Suprapubic skin (tissue), 3 donors: ENCODE measurements around the gene KCNJ16.

Experiments used
- EP300 ChIP-seq: sonication (generic); formaldehyde crosslinking; IDR thresholded peaks from one replicate; pipeline ENCODE4 v1.6.1; 2017; ENCODE audit warnings: antibody characterized with exemption
- POLR2A ChIP-seq, 2 donors: fragments of 450-650 bp; IDR thresholded peaks; one replicate each; pipeline ENCODE4 v1.6.1; 2017; ENCODE audit warnings: antibody characterized with exemption in 2 of 2, mild to moderate bottlenecking in 2 of 2, moderate library complexity in 2 of 2
- TF ChIP-seq, protein P1 (sequence below), 2 donors: fragments of 200-600 bp in 1 of 2; fragments of 450-650 bp in 1 of 2; sonication (generic) in 1 of 2; IDR thresholded peaks; one replicate each; pipeline ENCODE4 v1.5.1; 2016 to 2019; ENCODE audit warnings: antibody characterized with exemption in 2 of 2, mild to moderate bottlenecking in 1 of 2, moderate library complexity in 1 of 2

DNA sequence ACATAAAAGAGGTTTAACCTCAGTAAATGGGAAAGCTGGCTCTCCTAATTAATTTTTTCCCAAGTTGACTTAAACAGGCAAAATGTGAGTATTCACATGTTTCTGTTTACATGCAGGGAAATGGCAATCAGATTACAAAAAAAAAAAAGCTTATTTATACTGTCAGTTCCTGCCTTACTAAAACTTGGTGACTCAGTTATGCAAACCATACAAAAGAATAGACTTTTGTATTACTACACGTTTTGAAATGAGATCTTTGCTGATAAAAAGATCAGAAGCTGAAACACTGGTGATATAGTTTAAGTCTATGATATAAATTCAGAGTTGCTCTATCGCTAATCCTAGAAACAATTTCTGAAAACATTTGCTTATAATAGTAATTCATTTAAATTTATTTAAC, 85.0 kb downstream of the KCNJ16 start:
- no peak for TF ChIP-seq POLR2A (IDR thresholded peaks at IDR 0.05)
- TF ChIP-seq, protein P1, sequence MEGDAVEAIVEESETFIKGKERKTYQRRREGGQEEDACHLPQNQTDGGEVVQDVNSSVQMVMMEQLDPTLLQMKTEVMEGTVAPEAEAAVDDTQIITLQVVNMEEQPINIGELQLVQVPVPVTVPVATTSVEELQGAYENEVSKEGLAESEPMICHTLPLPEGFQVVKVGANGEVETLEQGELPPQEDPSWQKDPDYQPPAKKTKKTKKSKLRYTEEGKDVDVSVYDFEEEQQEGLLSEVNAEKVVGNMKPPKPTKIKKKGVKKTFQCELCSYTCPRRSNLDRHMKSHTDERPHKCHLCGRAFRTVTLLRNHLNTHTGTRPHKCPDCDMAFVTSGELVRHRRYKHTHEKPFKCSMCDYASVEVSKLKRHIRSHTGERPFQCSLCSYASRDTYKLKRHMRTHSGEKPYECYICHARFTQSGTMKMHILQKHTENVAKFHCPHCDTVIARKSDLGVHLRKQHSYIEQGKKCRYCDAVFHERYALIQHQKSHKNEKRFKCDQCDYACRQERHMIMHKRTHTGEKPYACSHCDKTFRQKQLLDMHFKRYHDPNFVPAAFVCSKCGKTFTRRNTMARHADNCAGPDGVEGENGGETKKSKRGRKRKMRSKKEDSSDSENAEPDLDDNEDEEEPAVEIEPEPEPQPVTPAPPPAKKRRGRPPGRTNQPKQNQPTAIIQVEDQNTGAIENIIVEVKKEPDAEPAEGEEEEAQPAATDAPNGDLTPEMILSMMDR (IDR thresholded peaks at IDR 0.05): no peak
- TF ChIP-seq EP300: no peak
